Epithelial cell of esophagus (primary cell): Measurements from ENCODE around the gene TULP3.

ENCODE experiments used
- DNase-seq: peaks from one replicate; pipeline ENCODE4 v3.0.0; 2010; ENCODE audit warnings: low read depth
- H3K4me3 ChIP-seq: 2 replicates; pipeline ENCODE4 v1.5.1; 2011; ENCODE audit warnings: mild to moderate bottlenecking, low read length, control low read depth
- TF ChIP-seq, protein P1 (sequence below): IDR thresholded peaks from 2 replicates; pipeline ENCODE4 v1.5.1; 2011; ENCODE audit warnings: low read depth, mild to moderate bottlenecking, low read length, control low read depth, inconsistent platforms; ENCODE audit not compliant: insufficient read depth; ENCODE audit errors: missing control alignments

The TULP3 gene

DNA sequence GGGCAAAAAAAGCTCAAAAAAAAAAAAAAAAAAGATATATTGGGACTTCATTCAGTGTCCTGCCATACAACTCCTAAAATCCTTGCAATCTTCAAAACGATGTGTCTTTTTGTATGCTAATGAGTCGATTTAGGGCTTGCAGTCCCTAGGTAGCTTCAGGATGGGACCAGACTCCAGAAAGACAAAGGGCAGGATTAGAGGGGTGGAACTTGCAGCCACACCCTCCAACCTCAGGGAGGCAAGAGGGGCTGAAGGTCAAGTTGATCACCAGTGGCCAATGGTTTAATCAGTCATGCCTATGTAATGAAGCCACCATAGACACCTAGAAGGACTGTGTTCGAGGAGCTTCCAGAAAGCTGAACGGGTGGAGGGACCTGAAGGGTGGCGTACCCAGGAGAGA is 97.8 kb downstream of the TULP3 start:
- TF ChIP-seq, protein P1, sequence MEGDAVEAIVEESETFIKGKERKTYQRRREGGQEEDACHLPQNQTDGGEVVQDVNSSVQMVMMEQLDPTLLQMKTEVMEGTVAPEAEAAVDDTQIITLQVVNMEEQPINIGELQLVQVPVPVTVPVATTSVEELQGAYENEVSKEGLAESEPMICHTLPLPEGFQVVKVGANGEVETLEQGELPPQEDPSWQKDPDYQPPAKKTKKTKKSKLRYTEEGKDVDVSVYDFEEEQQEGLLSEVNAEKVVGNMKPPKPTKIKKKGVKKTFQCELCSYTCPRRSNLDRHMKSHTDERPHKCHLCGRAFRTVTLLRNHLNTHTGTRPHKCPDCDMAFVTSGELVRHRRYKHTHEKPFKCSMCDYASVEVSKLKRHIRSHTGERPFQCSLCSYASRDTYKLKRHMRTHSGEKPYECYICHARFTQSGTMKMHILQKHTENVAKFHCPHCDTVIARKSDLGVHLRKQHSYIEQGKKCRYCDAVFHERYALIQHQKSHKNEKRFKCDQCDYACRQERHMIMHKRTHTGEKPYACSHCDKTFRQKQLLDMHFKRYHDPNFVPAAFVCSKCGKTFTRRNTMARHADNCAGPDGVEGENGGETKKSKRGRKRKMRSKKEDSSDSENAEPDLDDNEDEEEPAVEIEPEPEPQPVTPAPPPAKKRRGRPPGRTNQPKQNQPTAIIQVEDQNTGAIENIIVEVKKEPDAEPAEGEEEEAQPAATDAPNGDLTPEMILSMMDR: no peak
- no peak overlapping the region for H3K4me3 ChIP-seq
- DNase-seq: no peak
